GM19468 (cell line): ENCODE data around the gene TMEM186.
"Not testable (repeated sequence)": the region's sequence is repeated elsewhere in the genome, so short reads cannot be mapped to it uniquely, and the experiment has no call there.

ENCODE experiments used
- ATAC-seq: cut with Tn5 transposase; IDR thresholded peaks from one replicate; pipeline ENCODE4 v1.9.1; 2021; ENCODE audit warnings: mild to moderate bottlenecking, moderate library complexity, moderate number of reproducible peaks; ENCODE audit not compliant: unreplicated experiment; ENCODE audit errors: extremely low read depth

Gene TMEM186, protein sequence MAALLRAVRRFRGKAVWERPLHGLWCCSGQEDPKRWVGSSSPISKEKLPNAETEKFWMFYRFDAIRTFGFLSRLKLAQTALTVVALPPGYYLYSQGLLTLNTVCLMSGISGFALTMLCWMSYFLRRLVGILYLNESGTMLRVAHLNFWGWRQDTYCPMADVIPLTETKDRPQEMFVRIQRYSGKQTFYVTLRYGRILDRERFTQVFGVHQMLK

GRCh38 chr16:8797364-8798173, at the start of gene TMEM186, which contains the start of gene PMM2:
Gene TMEM186, minus strand, starts transcription at chr16:8797639. Its CDS starts 25 bp downstream, at chr16:8797614.
Gene PMM2, plus strand, starts transcription at chr16:8797839. Its CDS starts 44 bp downstream, at chr16:8797883.
- ATAC-seq = peak; percentile 90

GRCh38 chr16:8847145-8847544, 49.7 kb upstream of the TMEM186 start:
- ATAC-seq = no peak

- ATAC-seq = no peak
Observed at GRCh38 chr16:8846401-8846932, 49.0 kb upstream of the TMEM186 start.

DNA sequence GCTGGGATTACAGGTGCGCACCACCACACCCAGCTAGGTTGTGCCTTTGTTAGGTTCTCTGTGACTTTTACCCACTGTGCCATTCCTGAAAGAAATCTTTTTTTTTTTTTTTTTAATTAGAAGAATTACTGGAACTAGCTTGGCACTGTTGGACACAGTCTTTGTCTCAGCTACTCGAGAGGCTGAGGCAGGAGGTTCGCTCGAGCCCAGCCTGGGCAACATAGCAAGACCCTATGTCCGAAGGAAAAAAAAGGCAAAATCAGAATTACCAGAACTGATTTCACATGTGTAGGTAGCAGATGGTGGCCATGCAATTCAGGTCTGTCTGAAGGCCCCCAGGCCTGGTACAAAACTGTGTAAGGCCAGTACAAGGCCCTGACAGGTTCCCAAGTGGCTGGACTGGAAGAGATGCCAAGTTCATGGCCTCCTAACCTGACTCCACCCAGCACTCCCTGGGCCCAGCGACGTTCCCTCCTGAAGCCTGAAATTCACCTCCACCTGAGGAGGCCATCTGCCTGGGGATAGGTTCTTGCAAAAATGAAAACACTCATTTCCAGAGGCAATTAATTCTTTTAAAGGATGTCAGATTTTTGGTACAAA, 48.4 kb upstream of the TMEM186 start:
- ATAC-seq = no peak

DNA sequence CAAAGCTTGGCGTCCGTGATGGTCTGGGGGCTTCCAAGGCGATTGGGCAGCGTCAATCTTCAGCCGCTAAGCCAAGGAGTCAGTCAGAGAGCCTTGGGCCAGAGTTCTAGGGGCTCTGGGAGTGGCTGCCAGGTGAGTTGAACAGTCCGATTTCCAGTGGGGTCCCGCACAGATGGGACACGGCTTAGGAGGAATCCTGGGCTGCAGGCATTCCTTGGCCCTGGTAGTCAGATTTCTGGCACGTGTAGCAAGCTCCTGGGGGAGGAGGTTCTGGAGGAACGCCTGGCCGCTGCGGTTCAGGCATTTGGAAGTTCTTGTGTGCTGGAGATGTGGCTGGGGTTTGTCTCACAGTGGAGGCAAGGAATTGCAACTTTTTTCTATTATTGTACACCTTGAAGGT, 45.9 kb upstream of the TMEM186 start:
- ATAC-seq = not testable (repeated sequence)

- not testable (repeated sequence) for ATAC-seq
Observed at GRCh38 chr16:8842016-8842415, 44.6 kb upstream of the TMEM186 start.

- ATAC-seq = not testable (repeated sequence)
Observed at GRCh38 chr16:8837594-8837993, 40.2 kb upstream of the TMEM186 start.

GRCh38 chr16:8836797-8837196, 39.4 kb upstream of the TMEM186 start:
- not testable (repeated sequence) for ATAC-seq

DNA sequence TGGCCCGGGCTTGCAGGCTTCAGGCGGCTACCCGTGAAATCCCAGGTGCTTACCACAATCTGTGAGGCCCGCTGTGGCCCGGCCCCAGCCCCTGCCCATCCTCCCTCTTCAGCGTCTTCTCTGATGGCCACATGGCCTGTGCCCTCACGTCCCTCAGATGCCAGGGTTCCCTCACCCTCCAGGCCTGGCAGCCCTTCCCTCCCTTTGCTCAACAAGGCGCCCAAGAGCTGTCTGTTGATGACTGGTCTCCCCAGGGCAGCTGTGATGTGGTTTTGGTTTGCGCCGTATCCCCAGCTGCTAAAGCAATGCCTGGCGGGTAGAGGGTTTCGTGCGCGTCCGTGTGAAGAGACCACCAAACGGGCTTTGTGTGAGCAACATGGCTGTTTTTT, 35.3 kb upstream of the TMEM186 start:
- no peak for ATAC-seq

GRCh38 chr16:8831871-8832716, 34.7 kb upstream of the TMEM186 start:
- no peak for ATAC-seq

- no peak for ATAC-seq
Observed at GRCh38 chr16:8831450-8831849, 34.0 kb upstream of the TMEM186 start.

GRCh38 chr16:8828541-8829165, 31.2 kb upstream of the TMEM186 start:
- no peak for ATAC-seq

DNA sequence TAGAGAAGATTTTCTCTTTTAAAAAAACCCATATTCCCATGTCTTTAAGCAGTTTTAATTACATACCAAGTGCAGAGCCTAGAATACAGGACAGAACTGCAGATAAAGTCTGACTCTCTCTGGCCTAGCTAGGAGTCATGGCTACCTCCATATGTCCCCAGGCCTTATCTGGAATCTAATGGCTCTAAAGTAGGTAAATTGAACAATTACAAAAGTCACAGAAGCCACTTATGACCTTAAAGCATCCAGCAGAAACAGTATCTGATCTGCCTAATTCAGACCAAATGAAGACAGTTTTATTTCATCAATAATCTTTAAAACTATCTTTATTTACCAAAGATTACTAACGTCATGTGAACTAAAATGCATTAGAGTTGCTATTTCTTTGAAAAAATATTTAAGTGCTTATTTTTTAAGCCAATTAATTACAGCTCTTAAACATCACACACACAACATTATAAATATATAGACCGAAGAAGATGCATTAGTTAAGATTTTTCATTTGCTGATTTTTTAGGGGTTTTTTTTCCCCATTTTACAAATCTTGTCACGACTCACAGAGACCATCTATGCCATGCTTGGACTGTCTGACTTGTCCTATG, 28.9 kb upstream of the TMEM186 start:
- ATAC-seq = no peak

DNA sequence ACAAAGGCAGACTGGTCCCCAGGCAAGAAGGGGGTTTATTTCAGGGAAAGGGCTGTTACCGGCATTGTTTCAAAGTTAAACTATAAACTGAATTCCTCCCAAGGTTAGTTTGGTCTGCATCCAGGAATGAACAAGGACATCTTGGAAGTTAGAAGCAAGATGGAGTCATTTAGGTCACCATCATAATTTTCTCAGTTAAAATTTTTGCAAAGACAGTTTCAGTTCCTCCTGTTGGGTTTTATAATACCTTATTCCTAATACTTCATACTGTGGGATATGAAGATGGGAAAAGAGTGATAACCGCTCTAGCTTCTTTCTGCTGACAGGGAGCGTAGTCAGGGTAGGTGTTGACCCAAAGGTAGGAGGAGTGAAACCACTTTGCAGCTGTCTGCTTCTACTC, 25.0 kb upstream of the TMEM186 start:
- no peak for ATAC-seq

GRCh38 chr16:8819411-8820034, 22.1 kb upstream of the TMEM186 start:
- no peak for ATAC-seq

DNA sequence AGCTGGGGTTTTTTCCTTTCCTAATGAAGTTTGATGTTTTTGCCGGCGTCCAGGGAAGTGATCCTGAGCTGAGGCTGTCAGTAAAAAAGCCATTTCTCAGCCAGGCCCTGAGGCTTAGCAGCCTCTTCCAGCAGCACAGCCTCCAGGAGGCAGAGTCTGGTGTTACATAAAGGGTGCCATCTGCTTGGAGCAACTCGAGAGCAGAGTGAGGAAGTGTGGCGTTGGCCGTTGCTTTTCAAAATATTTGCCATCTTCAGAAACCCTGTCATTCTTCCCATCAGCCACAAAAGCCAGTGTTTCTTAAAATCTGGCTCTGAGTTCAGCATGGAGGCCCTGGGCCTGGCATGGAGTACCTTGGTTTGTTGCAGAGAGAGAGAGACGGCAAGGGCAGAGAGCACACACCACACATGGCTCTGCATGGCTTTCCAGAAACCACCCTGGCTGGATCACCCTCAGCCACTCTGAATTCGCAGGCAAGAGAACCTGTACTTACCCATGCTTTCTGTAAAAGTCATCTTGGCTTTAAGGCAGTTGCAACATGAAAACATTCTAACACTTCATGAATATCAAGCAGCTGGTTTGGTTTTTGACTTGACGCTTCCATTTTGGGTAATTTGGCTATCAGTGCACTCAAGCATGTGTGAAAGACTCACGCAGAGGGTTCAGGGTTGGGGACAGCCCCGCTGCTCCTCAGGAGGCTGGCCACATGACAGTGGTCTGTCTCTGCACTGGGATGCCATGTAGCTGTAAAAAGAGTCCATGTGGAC, 21.2 kb upstream of the TMEM186 start:
- ATAC-seq = peak; percentile 54

GRCh38 chr16:8816967-8817655, 19.7 kb upstream of the TMEM186 start:
- no peak for ATAC-seq
